Stomach (tissue), 4 donors: ENCODE measurements around the gene JSRP1.

Experiments
- EP300 ChIP-seq: sonication (generic); formaldehyde crosslinking; IDR thresholded peaks from one replicate; pipeline ENCODE4 v1.6.1; 2017; ENCODE audit warnings: antibody characterized with exemption
- POLR2A ChIP-seq, 4 donors: fragments of 450-650 bp; IDR thresholded peaks; one replicate each; pipeline ENCODE4 v1.6.1; 2016; ENCODE audit warnings: antibody characterized with exemption in 4 of 4, control low read depth in 2 of 4, mild to moderate bottlenecking in 1 of 4, moderate library complexity in 1 of 4
- POLR2AphosphoS5 ChIP-seq, 3 donors: sonication (generic); formaldehyde crosslinking; IDR thresholded peaks; one replicate each; pipeline ENCODE4 v1.6.1; 2016; ENCODE audit warnings: antibody characterized with exemption in 3 of 3
- TF ChIP-seq, protein P1 (sequence below), 7 experiments: fragments of 450-650 bp in 4 of 7; fragments of 200-600 bp in 3 of 7; sonication (generic) in 3 of 7; IDR thresholded peaks; one replicate each; pipeline ENCODE4 v1.5.1; 2016 to 2019; ENCODE audit warnings: antibody characterized with exemption in 7 of 7, control low read depth in 2 of 7, mild to moderate bottlenecking in 1 of 7

DNA sequence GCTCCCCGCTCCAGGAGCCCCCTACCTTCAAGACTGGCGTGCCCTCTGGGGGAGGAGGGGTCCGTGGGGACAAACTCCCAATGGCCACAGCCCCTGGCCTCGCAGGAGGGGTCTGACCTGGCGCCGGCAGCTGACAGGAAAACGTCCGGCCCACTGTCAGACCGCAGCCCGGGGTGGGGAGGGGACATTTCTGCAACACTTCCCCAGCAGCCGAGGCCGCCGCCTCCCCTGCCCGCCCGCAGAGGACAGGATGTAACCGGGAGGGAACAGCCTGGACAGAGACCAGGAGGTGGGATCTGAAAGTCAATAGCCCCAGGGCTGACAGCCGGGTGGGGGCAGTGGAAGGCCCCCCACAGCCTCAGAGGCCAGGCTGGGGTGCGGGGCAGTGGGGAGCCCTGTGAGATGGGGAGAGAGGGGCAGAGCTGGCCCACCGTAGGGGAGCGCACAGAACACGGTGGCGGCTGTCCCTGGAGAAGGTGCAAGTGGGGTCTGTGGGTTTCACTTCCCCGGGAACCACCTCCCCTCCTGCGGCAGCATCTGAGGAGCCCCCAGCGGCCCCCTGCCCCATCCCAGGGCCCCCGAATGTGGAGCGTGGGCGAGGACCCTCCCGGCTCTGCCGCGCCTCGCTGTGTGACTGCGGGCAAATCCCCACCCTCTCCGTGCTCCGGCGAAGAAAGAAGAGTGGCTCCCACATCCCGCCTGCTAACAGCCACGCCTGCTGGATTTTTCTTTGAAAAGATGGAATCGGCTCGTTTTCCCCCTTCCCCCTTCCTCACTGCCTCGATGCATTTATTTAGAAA is 26.0 kb upstream of the JSRP1 start, which contains the start of gene PEAK3:
- no peak for TF ChIP-seq POLR2A (IDR thresholded peaks at IDR 0.05)
- TF ChIP-seq, protein P1, sequence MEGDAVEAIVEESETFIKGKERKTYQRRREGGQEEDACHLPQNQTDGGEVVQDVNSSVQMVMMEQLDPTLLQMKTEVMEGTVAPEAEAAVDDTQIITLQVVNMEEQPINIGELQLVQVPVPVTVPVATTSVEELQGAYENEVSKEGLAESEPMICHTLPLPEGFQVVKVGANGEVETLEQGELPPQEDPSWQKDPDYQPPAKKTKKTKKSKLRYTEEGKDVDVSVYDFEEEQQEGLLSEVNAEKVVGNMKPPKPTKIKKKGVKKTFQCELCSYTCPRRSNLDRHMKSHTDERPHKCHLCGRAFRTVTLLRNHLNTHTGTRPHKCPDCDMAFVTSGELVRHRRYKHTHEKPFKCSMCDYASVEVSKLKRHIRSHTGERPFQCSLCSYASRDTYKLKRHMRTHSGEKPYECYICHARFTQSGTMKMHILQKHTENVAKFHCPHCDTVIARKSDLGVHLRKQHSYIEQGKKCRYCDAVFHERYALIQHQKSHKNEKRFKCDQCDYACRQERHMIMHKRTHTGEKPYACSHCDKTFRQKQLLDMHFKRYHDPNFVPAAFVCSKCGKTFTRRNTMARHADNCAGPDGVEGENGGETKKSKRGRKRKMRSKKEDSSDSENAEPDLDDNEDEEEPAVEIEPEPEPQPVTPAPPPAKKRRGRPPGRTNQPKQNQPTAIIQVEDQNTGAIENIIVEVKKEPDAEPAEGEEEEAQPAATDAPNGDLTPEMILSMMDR (IDR thresholded peaks at IDR 0.05) = no peak
- no peak for TF ChIP-seq EP300
- TF ChIP-seq POLR2AphosphoS5 (IDR thresholded peaks at IDR 0.05) = peak in 1 of 3 donors; percentile 13
